A549 (cell line): Measurements from ENCODE around the gene ARHGEF4. TPM values are rescaled to one million over a fixed set of nuclear protein-coding genes. Genes with fewer than 3 reads are reported as not detected.

ENCODE experiments used
- ATAC-seq, 2 experiments: fragments of 200-7000 bp in 1 of 2; fragments of >200 bp in 1 of 2; cut with Nextera tagmentation in 1 of 2; cut with Tn5 transposase in 1 of 2; 3 replicates each; pipeline versions ENCODE4 v1.8.0 to v1.9.1; 2018 to 2020; ENCODE audit warnings: mild to moderate bottlenecking in 1 of 2, moderate library complexity in 1 of 2
- CTCF ChIA-PET: fragments of 300-600 bp; sonication (Branson Sonifier 250); formaldehyde crosslinking; extraction: SDS; loops from one replicate; lab custom pipeline; 2021; ENCODE audit warnings: antibody characterized with exemption, inconsistent platforms; lab: Yijun Ruan, JAX
- POLR2A ChIA-PET: fragments of 350-600 bp; formaldehyde crosslinking; extraction: SDS; loops from one replicate; lab custom pipeline; 2021; ENCODE audit warnings: antibody characterized with exemption, inconsistent platforms; lab: Yijun Ruan, JAX
- DNase-seq, 2 experiments: peaks; one replicate each; pipeline versions ENCODE4 v3.0.0 to v3.0.0-alpha.2; 2011 to 2016; ENCODE audit warnings: low read depth in 1 of 2, low spot score in 1 of 2
- FAIRE-seq: peaks from 2 replicates; lab custom pipeline; 2011; peaks lifted over from hg19 to GRCh38; lab: Jason Lieb, UNC
- H3K27ac ChIP-seq, 2 experiments: fragments of >200 bp; sonication (Bioruptor Twin); formaldehyde crosslinking; 3 replicates each; pipeline ENCODE4 v1.5.1; 2016 to 2017
- H3K4me1 ChIP-seq: fragments of >200 bp; sonication (Bioruptor Twin); formaldehyde crosslinking; 3 replicates; pipeline ENCODE4 v1.6.1; 2016
- H3K4me2 ChIP-seq: fragments of >200 bp; sonication (Bioruptor Twin); formaldehyde crosslinking; 3 replicates; pipeline ENCODE4 v1.6.1; 2016
- H3K4me3 ChIP-seq: fragments of >200 bp; sonication (Bioruptor Twin); formaldehyde crosslinking; 3 replicates; pipeline ENCODE4 v1.5.1; 2016
- H3K9me3 ChIP-seq: fragments of >200 bp; sonication (Bioruptor Twin); formaldehyde crosslinking; 3 replicates; pipeline ENCODE4 v1.6.1; 2016
- CBX8 ChIP-seq: fragments of 200-600 bp; sonication (generic); IDR thresholded peaks from 2 replicates; pipeline ENCODE4 v1.6.1; 2016
- CEBPB ChIP-seq, 2 experiments: fragments of >200 bp in 1 of 2; sonication (Bioruptor Twin) in 1 of 2; formaldehyde crosslinking in 1 of 2; IDR thresholded peaks; 2 replicates each; pipeline ENCODE4 v1.6.1; 2012 to 2016
- ESRRA ChIP-seq: fragments of 150-350 bp; IDR thresholded peaks from 2 replicates; pipeline ENCODE4 v1.6.1; 2014; ENCODE audit warnings: mild to moderate bottlenecking, low read length, borderline replicate concordance
- FOSB ChIP-seq: fragments of 250-450 bp; sonication (Bioruptor Pico); IDR thresholded peaks from 2 replicates; pipeline ENCODE4 v1.5.0; 2020; ENCODE audit warnings: mild to moderate bottlenecking, moderate library complexity
- HDAC2 ChIP-seq: fragments of 200-600 bp; sonication (generic); IDR thresholded peaks from 2 replicates; pipeline ENCODE4 v1.6.1; 2016
- HEYL ChIP-seq: fragments of 250-450 bp; sonication (Bioruptor Pico); IDR thresholded peaks from 2 replicates; pipeline ENCODE4 v1.8.0; 2021; ENCODE audit warnings: mild to moderate bottlenecking, moderate library complexity
- HOXA7 ChIP-seq: fragments of 250-450 bp; sonication (Bioruptor Pico); IDR thresholded peaks from 2 replicates; pipeline ENCODE4 v1.5.0; 2020; ENCODE audit warnings: mild to moderate bottlenecking, moderate library complexity
- KDM1A ChIP-seq: fragments of 200-600 bp; sonication (generic); IDR thresholded peaks from 2 replicates; pipeline ENCODE4 v1.6.1; 2016; ENCODE audit warnings: low read depth, mild to moderate bottlenecking
- KDM5A ChIP-seq: fragments of 200-600 bp; sonication (generic); IDR thresholded peaks from 2 replicates; pipeline ENCODE4 v1.6.1; 2016; ENCODE audit warnings: antibody characterized with exemption, mild to moderate bottlenecking
- MAFK ChIP-seq: fragments of 450-650 bp; IDR thresholded peaks from 2 replicates; pipeline ENCODE4 v1.6.1; 2014; ENCODE audit not compliant: partially characterized antibody
- MYC ChIP-seq: IDR thresholded peaks from 2 replicates; pipeline ENCODE4 v1.6.1; 2012; ENCODE audit warnings: mild to moderate bottlenecking, inconsistent platforms, low read length, improper control_type of control experiment, borderline replicate concordance
- POLR2AphosphoS2 ChIP-seq: conservative IDR thresholded peaks from 2 replicates; pipeline ENCODE4 v1.6.1; 2012; ENCODE audit warnings: low read length, improper control_type of control experiment, inconsistent platforms
- RAD21 ChIP-seq, 2 experiments: fragments of >200 bp in 1 of 2; sonication (Bioruptor Twin) in 1 of 2; formaldehyde crosslinking in 1 of 2; IDR thresholded peaks in 1 of 2; conservative IDR thresholded peaks in 1 of 2; 2 replicates in 1 of 2; 3 replicates in 1 of 2; pipeline ENCODE4 v1.6.1; 2012 to 2018; ENCODE audit warnings: inconsistent platforms in 1 of 2
- TFCP2L1 ChIP-seq: fragments of 250-450 bp; sonication (Bioruptor Pico); IDR thresholded peaks from 2 replicates; pipeline ENCODE4 v1.5.0; 2021; ENCODE audit warnings: mild to moderate bottlenecking
- ZC3H11A ChIP-seq: fragments of 450-650 bp; IDR thresholded peaks from 2 replicates; pipeline ENCODE4 v1.6.1; 2014; ENCODE audit warnings: antibody characterized with exemption, mild to moderate bottlenecking
- ZFP36 ChIP-seq: fragments of 450-650 bp; IDR thresholded peaks from 2 replicates; pipeline ENCODE4 v1.6.1; 2014; ENCODE audit warnings: borderline replicate concordance; ENCODE audit not compliant: partially characterized antibody
- WGBS: methylation state at CpG from one replicate; pipeline ENCODE4 v1.1.6; 2017; ENCODE audit errors: missing lambda C conversion rate; 5-methylcytosine and 5-hydroxymethylcytosine counted together
- polyA plus RNA-seq, 4 experiments: library from polyadenylated mRNA; depleted of rRNA in 3 of 4; stranded (reverse); fragments of >200 nt; fragmentation: RNase III in 1 of 4; extraction: RNeasy Plus Mini Kit Qiagen cat#74134 plus additional on column Dnase treatment in 1 of 4; gene quantifications; 2 replicates in 3 of 4; 3 replicates in 1 of 4; pipeline ENCODE4 v1.2.3, GENCODE V29; 2011 to 2017
- TF ChIP-seq, protein P1 (sequence below): fragments of 250-450 bp; sonication (Bioruptor Pico); IDR thresholded peaks from 2 replicates; pipeline ENCODE4 v1.5.0; 2020; ENCODE audit warnings: low read depth, mild to moderate bottlenecking, moderate library complexity
- TF ChIP-seq, protein P2 (sequence below): fragments of >200 bp; sonication (Bioruptor Twin); formaldehyde crosslinking; IDR thresholded peaks from 2 replicates; pipeline ENCODE4 v1.6.1; 2016
- TF ChIP-seq, protein P3 (sequence below): IDR thresholded peaks from 2 replicates; pipeline ENCODE4 v1.6.1; 2012

The ARHGEF4 gene
- polyA plus RNA-seq, 2 of the 4 experiments (the other 2 are of a cell fraction), result 1.00 to 2.1 TPM

DNA sequence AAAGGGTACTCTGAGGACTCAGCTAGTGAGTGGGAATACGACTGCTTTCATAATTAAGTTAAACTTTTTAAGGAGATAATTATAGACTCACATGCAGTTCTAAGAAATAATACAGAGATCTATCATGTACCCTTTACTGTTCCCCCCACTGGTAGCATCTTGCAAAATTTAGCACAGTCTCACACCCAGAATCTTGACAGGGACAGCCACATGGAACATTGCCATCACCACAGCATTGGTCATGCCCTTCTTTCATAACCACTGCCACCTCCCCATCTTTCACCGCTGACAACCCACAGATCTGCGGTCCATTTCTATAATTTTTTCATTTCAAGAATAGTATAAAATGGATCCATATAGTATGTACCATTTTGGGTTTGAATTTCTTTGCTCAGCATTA, 37.8 kb downstream of the ARHGEF4 start:
- FAIRE-seq (no peak), DNase-seq (no peak), ATAC-seq (no peak)
- H3K27ac ChIP-seq, result no peak overlapping the region
- H3K4me1 ChIP-seq, result no peaks in the 10 kb centered on the region
- 42% methylated on average over 3 of the region's 3 CpGs for WGBS
- no peak overlapping the region for H3K4me3 ChIP-seq
- ChIA-PET CTCF (interaction anchor here (1.0 to 10.6 kb wide), 26 partner anchors 7 to 137 kb away, joined by 3 to 263 read pairs (median 6); partner anchors contain the start of gene ARHGEF4), POLR2A (no interaction called here)
- H3K9me3 ChIP-seq, result no peaks in the 10 kb centered on the region
- no peak for TF ChIP-seq POLR2AphosphoS2
- TF ChIP-seq, protein P1, sequence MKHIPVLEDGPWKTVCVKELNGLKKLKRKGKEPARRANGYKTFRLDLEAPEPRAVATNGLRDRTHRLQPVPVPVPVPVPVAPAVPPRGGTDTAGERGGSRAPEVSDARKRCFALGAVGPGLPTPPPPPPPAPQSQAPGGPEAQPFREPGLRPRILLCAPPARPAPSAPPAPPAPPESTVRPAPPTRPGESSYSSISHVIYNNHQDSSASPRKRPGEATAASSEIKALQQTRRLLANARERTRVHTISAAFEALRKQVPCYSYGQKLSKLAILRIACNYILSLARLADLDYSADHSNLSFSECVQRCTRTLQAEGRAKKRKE, result no peak
- no peak for TF ChIP-seq MAFK
- no peak for TF ChIP-seq MYC
- TF ChIP-seq KDM1A, result no peak
- no peak for TF ChIP-seq ESRRA
- TF ChIP-seq ZFP36, result no peak
- H3K4me2 ChIP-seq, result no peak overlapping the region

DNA sequence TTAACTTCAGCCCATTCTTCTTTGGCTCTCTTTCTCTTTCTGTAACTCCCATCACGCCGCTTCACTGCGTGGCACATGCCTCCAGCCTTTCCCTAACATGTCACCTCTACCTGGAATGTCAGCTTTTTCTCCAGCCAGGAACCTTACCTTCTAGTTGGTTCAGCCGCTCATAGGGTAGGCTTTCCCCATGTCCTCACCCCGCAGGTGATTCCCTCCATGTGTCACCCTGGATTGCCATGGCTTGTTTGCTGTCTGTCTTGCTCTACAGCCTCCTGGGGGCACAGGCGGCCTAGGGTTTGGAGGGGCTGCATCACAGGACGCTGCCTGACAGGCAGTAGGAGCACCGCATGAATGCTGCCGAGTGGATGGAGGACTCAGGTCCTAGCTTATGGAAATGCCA, 39.2 kb downstream of the ARHGEF4 start:
- POLR2A ChIA-PET, result no interaction called here
- CTCF ChIA-PET, result interaction anchor here (1.3 to 10.6 kb wide), 3 partner anchors 40 to 77 kb away, joined by 3 to 263 read pairs (median 20); partner anchors contain the start of gene ARHGEF4
- ATAC-seq (no peak), FAIRE-seq (no peak), DNase-seq (no peak)
- H3K4me2 ChIP-seq, result no peak overlapping the region
- H3K4me3 ChIP-seq, result no peak overlapping the region
- 46% methylated on average over 9 of the region's 9 CpGs for WGBS
- no peaks in the 10 kb centered on the region for H3K4me1 ChIP-seq
- TF ChIP-seq HEYL (CRISPR knock-in tag) (no peak), HDAC2 (no peak), CEBPB (IDR thresholded peaks at IDR 0.05) (no peak), ESRRA (no peak), ZC3H11A (no peak), RAD21 (conservative IDR thresholded peaks at IDR 0.05 in 1 of 2, IDR thresholded peaks at IDR 0.05 in 1 of 2) (no peak)
- TF ChIP-seq, protein P2, sequence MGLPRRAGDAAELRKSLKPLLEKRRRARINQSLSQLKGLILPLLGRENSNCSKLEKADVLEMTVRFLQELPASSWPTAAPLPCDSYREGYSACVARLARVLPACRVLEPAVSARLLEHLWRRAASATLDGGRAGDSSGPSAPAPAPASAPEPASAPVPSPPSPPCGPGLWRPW, result no peak
- H3K27ac ChIP-seq, result no peak overlapping the region
- H3K9me3 ChIP-seq, result no peaks in the 10 kb centered on the region

DNA sequence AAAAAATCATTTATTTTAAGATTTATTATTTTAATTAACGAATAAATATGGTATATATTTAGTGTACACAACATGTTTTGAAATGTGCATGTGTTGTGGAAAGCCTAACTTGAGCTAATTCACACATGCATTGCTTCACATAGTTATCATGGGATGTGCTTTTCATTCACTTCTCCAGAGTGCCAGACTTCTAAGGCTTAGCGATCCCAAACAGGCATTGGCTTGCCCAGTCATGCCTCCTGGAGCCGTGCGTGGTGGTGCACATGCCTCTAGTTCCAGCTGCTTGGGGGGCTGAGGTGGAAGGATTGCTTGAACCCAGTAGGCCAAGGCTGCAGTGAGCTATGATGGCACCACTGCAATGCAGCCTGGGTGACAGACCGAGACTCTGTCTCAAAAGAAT, 40.5 kb downstream of the ARHGEF4 start:
- no peaks in the 10 kb centered on the region for H3K4me1 ChIP-seq
- 54% methylated on average over 5 of the region's 5 CpGs for WGBS
- FAIRE-seq (no peak), ATAC-seq (no peak), DNase-seq (no peak)
- TF ChIP-seq CBX8 (no peak), HOXA7 (CRISPR knock-in tag) (no peak), KDM5A (no peak), RAD21 (conservative IDR thresholded peaks at IDR 0.05 in 1 of 2, IDR thresholded peaks at IDR 0.05 in 1 of 2) (no peak), FOSB (no peak)
- TF ChIP-seq, protein P3, sequence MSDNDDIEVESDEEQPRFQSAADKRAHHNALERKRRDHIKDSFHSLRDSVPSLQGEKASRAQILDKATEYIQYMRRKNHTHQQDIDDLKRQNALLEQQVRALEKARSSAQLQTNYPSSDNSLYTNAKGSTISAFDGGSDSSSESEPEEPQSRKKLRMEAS, result no peak
- H3K4me3 ChIP-seq, result no peak overlapping the region
- ChIA-PET POLR2A (no interaction called here), CTCF (interaction anchor here (2.8 to 10.6 kb wide), 2 partner anchors 43 to 78 kb away, joined by 20 to 263 read pairs; no protein-coding TSS in a partner anchor)
- no peak overlapping the region for H3K4me2 ChIP-seq
- no peak overlapping the region for H3K27ac ChIP-seq
- H3K9me3 ChIP-seq, result no peaks in the 10 kb centered on the region

DNA sequence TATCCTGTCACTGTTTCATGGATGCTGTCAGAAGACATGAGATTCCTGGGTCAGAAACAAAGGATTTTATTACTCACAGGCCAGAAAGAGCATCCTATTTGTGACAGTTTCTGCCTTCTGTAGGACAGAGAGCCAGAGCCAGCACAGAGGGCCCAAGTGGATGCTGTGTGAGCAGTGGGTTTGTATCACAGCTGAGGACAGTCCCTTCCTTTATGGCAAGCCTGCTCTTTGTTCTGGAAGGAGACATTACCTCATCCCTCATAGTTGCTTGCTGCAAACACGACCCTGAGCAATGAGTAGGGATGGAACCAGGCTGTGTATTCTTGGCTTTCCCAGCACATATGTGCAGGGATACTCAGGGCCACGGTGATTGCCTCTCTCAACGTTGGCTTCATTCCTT, 41.6 kb downstream of the ARHGEF4 start:
- POLR2A ChIA-PET, result no interaction called here
- no peak overlapping the region for H3K27ac ChIP-seq
- WGBS, result 4% methylated on average over 3 of the region's 3 CpGs
- ATAC-seq (no peak), DNase-seq (no peak), FAIRE-seq (no peak)
- TF ChIP-seq HOXA7 (CRISPR knock-in tag), result no peak
- TF ChIP-seq TFCP2L1 (CRISPR knock-in tag), result no peak
- H3K4me1 ChIP-seq, result no peaks in the 10 kb centered on the region
- CTCF ChIA-PET, result interaction anchor here (0.7 kb wide), 1 partner anchor 81 kb away, joined by 3 read pairs; no protein-coding TSS in a partner anchor
- H3K4me3 ChIP-seq, result no peak overlapping the region
- no peaks in the 10 kb centered on the region for H3K9me3 ChIP-seq
- H3K4me2 ChIP-seq, result no peak overlapping the region
